Activated CD4-positive, alpha-beta T cell treated with anti-CD3 and anti-CD28 coated beads for 24 hours (primary cell): ENCODE measurements around the gene UBL4B.

ENCODE experiments used
- DNase-seq, 2 donors: peaks; one replicate each; pipeline ENCODE4 v3.0.0-alpha.2; 2020; ENCODE audit warnings: low read depth in 2 of 2

The UBL4B gene

DNA sequence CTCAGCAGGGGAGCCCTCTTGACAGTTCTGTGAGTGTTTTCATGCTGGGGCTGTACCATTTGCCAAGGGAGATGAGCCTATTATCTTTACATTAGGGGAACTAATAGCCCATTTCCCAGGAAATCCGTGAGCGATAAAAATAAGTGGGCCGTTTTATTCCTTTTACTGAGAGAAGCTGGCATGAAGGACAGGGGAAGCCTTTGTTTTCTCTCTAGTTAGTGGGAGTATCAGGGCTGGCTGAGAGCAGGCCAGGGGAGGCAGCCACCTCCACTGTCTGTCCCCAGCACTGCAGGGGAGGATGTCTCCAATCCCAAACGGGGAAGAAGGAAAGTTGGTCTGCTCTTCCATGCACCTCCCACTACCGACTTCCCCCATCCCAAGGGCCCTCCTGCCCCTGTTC is 2.5 kb downstream of the UBL4B start:
- DNase-seq, result no peak

DNA sequence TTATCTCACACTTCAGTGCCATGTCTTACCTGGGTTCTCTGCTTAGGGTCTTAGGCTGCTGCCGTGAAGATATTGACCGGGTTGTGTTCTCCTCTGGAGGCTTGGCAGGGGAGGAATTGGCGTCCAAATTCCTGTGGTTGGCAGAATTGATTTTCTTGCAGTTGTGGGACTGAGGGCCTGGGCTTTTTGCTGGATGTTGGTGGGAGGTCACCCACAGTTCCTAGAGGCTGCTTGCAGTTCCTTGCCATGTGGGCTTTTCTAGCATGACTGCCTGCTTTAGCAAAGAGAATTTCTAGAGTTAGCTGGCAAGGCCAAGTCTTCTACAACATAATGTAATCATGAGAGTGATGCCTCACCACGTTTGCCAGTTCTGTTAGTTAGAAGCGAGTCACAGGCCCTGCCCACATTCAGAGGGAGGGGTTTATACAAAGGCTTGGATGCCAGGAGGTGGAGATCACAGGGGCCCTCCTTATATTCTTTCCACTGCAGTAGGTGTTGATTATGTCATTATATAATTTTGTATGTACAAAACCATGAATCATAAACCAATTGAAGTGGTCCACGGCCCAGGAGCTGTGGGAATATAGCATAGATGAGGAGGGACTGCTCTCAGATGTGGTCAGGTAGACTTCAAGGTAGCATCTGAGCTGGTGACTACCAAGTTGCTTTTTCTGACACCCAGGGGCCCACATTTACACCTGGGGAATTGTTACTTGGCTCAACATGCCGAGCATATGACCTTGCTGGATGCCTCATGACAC is 6.6 kb downstream of the UBL4B start:
- DNase-seq, result peak in 1 of 2 donors; percentile 6

DNA sequence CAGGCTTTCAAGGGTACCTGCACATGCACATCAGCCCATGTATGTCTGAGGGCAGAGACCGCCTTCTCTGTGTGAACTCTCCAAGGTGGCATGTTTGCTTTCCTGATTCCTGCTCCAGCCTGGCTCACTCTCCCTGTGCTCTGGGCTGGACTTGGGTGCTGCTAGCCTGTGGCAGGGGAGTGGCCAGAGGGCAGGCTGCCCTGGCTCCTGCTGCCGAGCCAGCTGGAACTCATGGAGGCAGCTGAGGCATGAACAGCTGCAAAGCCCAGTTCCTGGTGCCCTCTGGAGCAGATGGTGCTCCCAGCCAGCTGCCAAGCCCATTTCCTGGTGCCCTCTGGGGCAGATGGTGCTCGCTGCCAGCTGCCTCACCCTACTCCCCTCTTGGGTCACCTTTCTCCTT is 7.6 kb downstream of the UBL4B start:
- DNase-seq, result no peak

DNA sequence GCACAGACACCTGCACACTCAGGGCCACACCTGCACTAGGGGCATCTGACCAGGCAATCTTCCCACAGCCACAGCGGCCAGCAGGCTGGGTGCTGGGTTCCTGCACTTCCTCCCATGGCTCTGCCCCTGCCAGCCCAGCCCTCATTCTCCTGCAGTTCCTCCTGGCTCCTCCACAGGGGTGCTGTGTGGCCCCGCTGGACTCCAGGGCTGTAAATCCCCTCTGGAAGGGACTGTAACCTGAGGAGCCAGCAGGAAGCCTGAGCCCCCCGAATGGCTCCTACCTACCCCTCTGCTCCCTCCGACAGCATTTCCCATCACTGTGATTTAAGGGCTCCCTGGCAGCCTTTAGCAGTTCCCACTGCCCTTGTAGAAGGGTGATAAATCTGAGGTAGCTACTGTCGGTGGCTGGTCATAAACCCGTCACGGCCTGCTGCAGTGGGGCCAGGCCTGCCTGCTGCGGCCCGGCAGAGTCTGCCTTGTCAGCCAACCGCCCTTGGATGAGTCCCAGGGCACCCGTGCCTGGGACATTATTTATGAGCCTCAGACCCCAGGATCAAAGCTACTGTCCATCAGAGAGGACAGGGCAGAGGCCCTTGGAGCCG is 8.8 kb downstream of the UBL4B start:
- DNase-seq, result no peak

DNA sequence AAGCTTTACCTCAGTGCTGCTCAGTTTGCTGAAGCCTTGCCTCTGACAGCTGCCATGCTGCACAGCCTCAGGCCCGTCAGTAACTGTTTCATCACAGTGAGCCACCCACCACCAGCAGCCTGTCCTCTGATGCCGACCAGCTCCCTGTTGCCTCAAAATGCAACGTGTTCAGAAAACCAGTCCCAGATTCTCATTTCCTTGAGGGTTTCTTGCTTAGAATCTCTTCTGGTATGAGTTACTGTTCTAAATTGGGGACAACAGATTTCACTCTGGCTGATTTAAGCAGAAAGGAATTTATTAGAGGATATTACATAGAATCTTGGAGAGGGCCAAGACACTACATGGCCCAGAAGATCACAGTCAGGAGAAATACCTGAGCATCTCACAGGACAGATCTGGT is 11.0 kb downstream of the UBL4B start:
- no peak for DNase-seq

DNA sequence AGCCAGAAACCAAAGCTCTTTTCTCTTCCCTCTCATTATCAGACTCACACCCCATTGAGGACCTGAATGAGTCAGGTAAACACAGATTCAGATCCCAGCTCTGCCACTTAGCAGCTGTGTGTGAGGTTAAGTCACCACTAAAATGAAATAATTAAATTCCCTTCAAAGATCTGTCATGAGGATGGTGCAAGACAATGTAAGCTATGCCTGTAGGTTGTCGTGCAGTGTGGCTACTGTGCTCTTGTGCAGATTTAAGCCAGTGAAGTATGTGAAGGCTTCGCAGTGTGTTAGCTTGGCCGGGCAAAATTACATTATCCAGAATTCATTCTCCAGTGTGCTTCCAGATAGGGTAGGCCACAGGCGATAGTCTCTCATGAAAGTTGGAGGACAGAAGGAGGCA is 13.6 kb downstream of the UBL4B start:
- DNase-seq, result no peak

DNA sequence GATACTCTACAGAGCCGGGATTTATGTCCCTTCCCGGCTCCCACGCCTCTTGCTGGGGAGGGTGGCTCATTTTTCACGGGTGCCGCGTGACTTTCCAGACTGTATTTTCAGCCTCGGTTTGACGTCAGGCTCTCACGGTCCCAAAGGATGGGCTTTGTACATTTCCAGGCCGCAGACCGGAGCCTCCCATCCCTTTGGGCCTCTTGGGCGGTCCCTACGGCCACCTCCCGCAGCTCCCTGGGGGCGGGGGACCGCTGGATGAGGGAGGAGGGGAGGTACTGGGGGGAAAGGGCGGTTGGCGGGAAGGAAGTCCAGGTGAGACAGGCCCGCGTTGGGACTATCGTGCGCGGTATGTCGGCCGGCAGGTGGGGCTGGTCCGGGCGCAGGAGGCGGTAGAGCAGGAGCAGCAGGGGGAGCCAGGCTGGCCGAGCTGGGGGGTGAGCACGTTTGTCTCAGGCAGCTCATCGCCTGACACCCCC is 17.9 kb downstream of the UBL4B start:
- DNase-seq, result no peak

DNA sequence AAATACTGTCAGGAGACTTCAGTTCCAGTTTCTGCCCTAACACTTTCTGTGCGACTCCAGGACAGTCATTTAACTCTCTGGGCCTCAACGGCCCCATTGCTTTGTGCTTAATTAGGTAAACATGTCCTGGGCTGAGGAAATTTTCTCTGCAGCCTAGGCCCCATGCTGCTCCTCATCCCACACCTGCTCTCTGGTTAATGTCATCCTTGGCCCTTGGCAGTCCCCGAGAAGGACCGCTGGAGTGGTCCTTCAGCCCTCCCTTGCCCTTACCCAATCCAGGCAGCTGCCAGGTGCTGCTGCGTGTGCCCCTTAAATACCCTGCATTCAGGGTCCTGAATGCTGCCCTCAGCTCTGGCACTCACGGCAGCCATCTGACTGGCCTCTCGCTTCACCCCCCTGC is 18.7 kb downstream of the UBL4B start:
- DNase-seq, result no peak

DNA sequence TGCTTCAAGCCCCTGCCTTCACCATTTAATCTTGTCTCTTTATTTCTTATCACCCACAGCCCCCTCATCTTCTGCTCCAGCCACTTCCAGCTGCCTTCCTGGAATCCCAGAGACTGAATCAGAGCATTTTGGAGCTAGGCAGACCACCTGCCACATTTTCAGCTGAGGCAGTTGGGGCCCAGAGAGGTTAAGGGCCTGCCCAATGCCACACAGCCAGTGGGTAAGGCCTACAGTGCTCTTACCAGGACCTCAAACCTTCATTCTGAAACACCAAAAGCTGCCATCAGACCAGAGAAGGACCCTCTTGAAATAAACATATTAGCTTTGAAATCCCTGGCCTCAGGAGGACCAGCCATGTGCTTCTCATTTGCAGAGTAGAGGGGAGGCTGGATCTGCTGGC is 20.4 kb downstream of the UBL4B start:
- no peak for DNase-seq

DNA sequence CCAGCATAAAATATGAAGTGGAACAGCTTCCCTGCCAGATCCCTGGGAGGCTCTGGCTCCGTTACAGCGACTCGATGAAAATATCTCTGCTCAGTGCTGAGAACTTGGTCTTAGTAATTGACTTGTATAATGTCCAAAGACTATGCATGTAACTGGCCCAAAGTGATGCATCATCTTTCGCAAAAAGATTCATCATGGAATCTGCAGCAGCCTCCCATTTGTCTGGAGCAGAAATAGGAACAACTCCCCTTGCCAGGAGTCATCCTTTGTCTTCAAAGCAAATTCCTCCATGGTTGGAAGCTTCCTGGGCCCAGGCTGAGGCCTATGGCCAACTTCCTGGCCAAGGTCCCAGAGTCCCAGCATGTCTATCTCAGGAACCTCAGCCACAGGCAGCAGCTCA is 21.2 kb downstream of the UBL4B start:
- DNase-seq, result no peak

DNA sequence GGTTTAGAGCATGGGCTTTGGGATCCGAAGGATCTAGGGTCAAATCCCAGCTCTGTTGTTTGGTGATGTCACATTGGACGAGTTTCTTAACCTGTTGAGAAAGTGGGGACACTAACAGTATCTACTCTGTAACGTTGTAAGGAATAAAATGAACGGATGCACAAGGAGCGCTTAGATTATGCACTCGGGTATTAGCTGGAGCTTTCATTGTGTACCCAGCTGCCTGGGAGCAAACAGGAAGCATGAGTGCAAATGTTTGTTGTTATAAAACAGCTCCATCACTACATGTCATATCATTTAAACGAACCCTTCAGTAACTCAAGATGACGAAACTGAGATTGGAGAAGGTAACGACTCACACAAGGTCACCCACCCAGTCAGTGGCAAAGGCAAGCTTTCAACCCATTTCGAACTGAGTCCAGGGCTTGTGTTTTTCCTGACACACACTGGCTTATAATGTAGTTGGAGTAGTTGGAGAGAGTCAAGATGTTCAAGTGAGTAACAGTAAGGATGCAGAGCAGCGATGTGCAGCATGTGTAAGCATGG is 21.9 kb downstream of the UBL4B start:
- no peak for DNase-seq

DNA sequence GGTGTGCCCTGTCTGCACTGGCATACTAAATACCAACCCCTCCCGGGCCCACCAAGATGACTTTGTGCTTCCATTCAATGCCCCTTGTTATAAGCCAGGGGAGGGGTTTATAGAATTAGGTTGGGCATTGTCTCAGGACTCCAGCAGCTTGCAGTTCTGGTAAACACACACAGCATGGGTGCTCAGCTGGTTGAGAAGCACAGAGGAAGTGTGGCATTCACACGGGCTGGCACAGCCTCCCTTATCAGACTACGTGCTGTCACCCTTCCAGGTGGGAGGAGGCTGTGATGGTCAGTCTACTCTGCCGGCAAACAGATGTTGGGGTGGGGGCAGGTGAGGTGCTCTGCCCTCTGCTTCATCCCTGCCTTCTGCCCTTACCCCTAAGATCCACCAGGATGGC is 23.0 kb downstream of the UBL4B start:
- DNase-seq, result no peak

DNA sequence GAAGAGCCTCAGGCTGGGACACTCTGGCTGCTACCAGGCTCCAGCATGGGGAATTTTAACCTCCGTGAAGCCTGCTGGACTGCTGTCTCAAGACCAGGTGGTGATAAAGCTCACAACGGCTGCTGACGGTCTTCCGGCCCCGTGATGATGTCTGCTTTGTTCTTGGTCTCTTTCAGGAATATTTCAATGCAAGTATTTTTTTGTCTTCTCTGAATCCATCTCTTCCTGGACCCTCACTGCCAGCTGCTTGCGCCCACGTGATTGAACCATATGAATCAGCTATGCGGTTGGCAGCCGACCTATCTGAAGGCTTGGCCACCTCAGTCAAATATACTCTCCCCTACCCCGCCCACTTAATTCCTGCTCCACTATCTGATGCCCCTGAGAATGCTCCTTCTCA is 23.4 kb downstream of the UBL4B start:
- DNase-seq, result no peak

DNA sequence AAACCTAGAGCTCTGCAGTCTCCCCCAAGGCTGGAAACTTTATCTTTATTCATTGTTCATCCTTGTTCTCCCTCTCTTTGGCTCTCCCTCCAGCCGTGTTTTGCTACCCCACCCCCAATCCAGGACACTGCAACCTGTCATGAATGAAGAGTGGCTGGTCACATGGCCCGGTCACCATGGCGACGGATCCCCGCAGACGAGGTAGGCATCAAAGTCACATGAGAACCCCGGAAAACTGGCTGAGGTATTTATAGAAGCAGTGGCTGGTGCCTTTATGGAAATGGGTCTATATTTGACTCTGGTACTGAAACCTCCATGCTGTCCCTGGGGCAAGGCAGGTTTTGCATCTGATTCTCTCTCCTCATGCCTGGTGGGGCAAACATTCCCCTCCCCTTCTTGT is 24.7 kb downstream of the UBL4B start:
- no peak for DNase-seq

DNA sequence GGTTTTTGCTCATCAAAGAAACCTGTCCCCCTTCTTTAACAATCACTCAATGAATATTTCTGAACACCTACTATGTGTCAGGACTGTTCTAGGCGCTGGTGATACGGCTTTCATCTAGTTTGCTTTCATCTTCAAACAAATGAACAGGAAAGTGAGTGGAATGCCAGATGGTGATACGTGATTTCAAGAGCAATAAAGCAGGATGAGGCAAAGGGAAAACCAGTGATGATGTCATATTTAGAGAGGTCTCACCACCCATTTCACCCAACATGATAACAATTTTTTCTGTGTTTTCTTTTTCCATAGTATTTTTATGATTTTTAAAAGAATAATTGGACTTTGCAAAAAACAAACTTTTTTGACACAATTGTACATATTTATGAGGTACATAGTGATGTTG is 26.7 kb downstream of the UBL4B start:
- DNase-seq, result no peak

DNA sequence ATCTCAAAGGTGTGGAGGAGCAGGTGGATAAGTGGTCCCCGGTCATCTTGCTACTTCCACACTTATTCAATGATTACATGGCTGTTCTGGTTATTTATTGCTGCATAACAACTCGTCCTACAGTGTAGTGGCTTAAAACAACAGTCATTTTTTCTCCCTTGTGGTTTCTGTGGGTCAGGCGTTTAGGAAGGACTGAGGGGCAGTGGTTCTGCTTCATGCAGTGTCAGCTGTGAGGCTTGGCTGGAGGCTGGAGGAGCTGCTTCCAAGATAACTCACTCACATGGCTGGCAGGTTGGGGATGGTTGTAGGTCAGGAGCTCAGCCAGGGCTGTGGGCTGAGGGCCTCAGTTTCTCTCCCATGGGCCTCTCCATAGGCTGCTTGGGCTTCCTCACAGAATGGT is 32.1 kb downstream of the UBL4B start:
- DNase-seq, result no peak

DNA sequence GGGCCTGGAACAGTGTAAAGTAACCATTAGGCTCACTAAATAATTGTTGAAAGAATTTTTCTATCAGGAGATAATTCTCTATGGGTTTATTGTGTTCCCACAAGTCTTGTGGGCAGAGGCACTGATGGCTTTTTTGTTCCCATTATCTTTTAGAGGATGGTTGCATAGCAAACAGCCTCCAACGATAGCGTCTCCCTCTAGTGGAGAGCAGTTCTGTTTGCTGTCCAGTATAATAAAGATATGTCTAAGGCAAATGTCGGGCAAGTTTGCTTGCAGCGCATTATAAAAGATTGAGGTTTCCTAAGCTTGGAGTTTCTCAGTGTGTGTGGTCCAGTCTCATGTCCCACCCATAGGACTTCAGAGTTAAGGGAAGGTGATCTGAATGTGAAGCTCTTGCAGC is 36.7 kb downstream of the UBL4B start:
- DNase-seq, result no peak

DNA sequence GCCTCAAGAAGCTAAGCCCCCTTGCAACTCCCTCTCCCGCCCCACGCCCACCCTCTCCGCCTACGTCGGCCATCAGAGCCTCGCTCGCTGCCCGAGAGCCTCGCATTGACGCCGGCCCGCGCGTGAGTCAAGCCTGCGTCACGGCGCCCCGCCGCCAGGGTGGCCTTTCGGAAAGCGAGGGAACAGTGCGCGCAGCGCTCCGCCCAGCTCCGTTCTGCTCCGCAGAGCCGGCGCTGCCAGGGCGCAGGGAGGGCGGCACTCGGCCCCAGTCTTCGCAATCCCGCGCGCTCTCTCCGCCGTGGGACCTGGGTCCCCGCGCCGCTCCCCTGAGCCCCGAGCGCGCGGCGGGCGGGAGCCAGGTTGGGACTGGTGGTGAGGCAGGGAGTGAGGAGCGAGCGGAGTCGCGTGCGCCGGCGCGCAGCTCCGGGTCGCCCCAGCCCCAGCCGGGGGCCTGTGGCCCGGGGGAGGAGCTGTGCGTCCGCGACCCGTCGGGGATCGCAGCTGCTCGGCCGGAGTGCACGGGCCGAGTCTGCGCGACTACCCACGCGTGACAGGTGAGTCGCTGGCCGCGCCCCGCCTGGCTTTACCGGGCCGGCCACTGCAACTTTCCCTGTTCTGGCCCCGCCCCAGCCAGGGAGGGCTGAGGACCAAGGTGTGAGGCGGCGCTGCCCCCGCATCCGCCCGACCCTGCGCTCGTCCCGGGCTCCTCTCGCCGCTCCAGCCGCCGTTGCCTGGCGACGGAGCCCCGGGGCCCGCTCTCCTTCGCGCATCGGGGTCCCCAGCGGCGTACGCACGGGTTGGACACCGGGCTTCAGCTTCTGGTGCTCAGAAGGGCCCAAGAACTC is 38.3 kb downstream of the UBL4B start, which contains the start of gene SLC6A17:
Gene SLC6A17 (plus strand): TSS at position 165 of the 845 bp plus-strand sequence. CDS start 16,436 bp downstream, outside the sequence.
- peak; percentile 9 to 59 for DNase-seq

DNA sequence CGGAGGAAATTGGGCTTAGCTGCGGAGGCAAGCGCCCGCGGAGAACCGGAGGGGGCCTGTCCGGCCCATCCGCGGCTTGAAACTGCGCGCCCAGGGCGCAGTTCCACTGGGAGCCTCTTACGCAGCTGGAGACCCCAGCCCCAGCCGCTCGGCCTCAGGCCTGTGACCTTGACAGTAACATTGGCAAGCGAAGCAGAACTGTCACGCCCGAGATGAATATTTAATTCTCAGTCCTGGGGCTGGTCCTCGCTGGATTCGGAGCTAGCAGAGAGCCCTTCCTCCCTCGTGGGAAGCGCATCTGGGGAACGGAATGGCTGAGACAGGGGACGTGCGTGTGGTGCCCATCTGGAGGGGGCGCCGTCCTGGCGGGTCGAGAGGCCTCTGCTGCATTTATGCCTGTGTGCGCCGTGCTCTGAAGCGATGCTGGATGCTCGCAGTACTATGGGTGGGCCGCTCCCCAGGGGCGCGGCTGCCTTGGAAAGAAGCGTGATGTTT is 39.0 kb downstream of the UBL4B start:
- no peak for DNase-seq

DNA sequence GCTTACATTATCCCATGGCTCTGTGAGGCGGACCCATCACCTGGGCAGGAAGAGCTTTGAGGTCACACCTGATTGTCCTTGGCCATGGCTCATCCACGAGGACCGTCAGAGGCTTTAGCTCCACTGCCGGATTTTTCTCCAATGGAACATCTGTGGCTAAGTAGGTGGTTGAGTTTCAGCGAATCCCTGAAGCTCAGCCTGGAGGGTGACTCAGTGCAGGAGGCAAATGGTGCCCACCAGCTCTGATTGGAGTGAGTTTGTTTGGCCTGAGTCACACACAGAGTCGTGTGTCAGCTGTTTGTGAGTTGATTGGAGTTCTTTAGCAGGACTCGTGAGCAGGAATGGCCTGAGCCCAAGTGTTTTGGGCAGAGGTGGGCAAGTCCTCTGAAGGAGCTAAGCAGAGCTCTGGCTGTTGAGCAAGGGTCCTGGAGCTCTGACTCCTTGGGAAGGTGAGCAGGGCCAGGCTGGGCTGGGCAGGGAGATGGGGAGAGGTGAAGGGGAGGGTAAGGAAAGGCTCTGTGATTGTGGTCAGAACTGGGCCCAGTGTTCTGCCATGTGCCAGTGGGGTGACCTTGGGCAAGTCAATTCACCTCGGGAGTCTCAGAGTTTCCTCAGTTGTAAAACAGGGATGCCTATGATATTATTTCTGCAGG is 40.0 kb downstream of the UBL4B start:
- DNase-seq, result no peak

DNA sequence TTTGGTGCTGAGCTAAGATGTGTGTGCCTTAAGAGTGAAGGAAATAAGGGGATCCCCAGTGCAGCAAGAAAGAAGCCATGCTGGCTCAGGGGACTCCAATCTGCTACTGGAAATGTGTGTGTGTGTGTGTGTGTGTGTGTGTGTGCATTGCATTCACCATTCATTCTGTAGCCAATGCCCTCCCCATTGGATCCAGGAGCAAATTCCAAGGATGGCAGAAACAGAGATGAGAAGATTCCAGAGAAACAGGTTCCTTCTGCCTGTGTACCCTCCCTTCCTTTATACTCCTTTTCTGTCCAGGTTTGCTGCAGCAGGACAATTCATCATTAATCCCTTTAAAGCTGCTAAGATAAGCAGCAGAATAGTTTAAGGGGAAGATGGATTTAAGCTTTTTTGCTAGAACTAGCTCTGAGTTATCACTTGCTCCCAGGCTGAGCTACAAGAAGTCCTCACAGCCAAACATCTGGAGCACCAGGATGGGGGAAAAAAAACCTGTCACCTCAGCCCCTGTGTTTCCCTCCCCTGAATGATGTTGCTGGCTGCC is 41.2 kb downstream of the UBL4B start:
- no peak for DNase-seq
